HTR-8/SVneo (cell line): Measurements from ENCODE around the gene NDC80.
"Not testable (repeated sequence)": the region's sequence is repeated elsewhere in the genome, so short reads cannot be mapped to it uniquely, and the experiment has no call there.

Experiments used
- DNase-seq: peaks from one replicate; pipeline ENCODE4 v3.0.0; 2011; ENCODE audit warnings: low spot score, mixed read lengths; ENCODE audit not compliant: insufficient read length
- FAIRE-seq: peaks from 2 replicates; lab custom pipeline; 2011; peaks lifted over from hg19 to GRCh38; lab: Jason Lieb, UNC

NDC80 gene

DNA sequence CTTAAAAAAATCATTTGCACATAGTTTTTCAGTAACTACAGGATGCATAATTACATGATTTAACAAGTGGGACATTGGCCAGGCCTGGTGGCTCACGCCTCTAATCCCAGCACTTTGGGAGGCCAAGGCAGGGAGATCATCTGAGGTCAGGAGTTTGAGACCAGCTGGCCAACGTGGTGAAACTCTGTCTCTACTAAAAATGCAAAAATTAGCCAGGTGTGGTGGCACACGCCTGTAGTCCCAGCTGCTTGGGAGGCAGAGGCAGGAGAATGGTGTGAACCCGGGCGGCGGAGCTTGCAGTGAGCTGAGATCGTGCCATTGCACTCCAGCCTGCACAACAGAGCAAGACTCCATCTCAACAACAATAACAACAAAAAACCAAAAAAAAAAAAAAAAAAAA is 90.9 kb downstream of the NDC80 start:
- not testable (repeated sequence) for FAIRE-seq, DNase-seq

GRCh38 chr18:2662990-2663389 is 91.6 kb downstream of the NDC80 start:
- DNase-seq (no peak), FAIRE-seq (no peak)
